HUES64 (cell line): ENCODE results near the gene CCDC80. TPM values are rescaled to one million over a fixed set of nuclear protein-coding genes. Genes with fewer than 3 reads are reported as not detected.
A peak's percentile ranks its signal among the peaks of the same experiment; 100 is the strongest.

Source experiments
- H3K27ac ChIP-seq: 2 replicates; pipeline ENCODE4 v1.7.0; 2013; ENCODE audit warnings: low read depth, low read length, inconsistent platforms
- H3K27me3 ChIP-seq: 2 replicates; pipeline ENCODE4 v1.6.1; 2013; ENCODE audit warnings: mild to moderate bottlenecking, low read length; ENCODE audit not compliant: insufficient read depth
- H3K36me3 ChIP-seq: 2 replicates; pipeline ENCODE4 v1.6.1; 2013; ENCODE audit warnings: mild to moderate bottlenecking, low read length; ENCODE audit not compliant: insufficient read depth
- H3K4me1 ChIP-seq: 2 replicates; pipeline ENCODE4 v1.6.1; 2013; ENCODE audit warnings: mild to moderate bottlenecking, low read length, moderate library complexity; ENCODE audit not compliant: insufficient read depth
- H3K4me3 ChIP-seq: 2 replicates; pipeline ENCODE4 v1.5.1; 2013; ENCODE audit warnings: mild to moderate bottlenecking, low read length, moderate library complexity
- H3K9ac ChIP-seq: 2 replicates; pipeline ENCODE4 v1.6.1; 2013; ENCODE audit warnings: mild to moderate bottlenecking, low read depth, low read length
- H3K9me3 ChIP-seq: 2 replicates; pipeline ENCODE4 v1.6.1; 2013; ENCODE audit warnings: low read depth, low read length; ENCODE audit not compliant: insufficient read depth
- WGBS: fragments of 150-250, 120-280 bp; methylation state at CpG from one replicate; pipeline ENCODE4 v1.1.7; 2013; ENCODE audit warnings: missing lambda C conversion rate; 5-methylcytosine and 5-hydroxymethylcytosine counted together
- polyA plus RNA-seq, 2 experiments: library from polyadenylated mRNA; stranded (reverse); fragments of 50-300 nt; gene quantifications; one replicate each; pipeline ENCODE4 v1.2.3, GENCODE V29; 2013

CCDC80 gene
- 16.4 TPM for polyA plus RNA-seq (2013, experiment 1 of 2)
- polyA plus RNA-seq (2013, experiment 2 of 2), result 32.6 TPM

GRCh38 chr3:112640930-112641801, at the start of gene CCDC80:
TSS of gene CCDC80 (minus strand) at chr3:112641143. CDS start at chr3:112639905, 1,238 bp downstream.
- peak within 1 kb of the TSS; percentile 62; the same call in 1 of the 2 replicates for H3K9ac ChIP-seq
- 67% methylated on average over 3 of the region's 6 CpGs for WGBS

GRCh38 chr3:112689989-112690388, 49.0 kb upstream of the CCDC80 start:
- WGBS, result 90% methylated on average over 2 of the region's 2 CpGs
- H3K9me3 ChIP-seq, result peaks cover 3% of the 10 kb centered on the region; the same call in 1 of the 2 replicates
- no peak overlapping the region for H3K9ac ChIP-seq
- H3K36me3 ChIP-seq, result no peaks in the 10 kb centered on the region
- H3K27ac ChIP-seq, result no peak overlapping the region
- no peaks in the 10 kb centered on the region for H3K27me3 ChIP-seq
- H3K4me3 ChIP-seq, result no peak overlapping the region
- H3K4me1 ChIP-seq, result peaks cover 28% of the 10 kb centered on the region

More at GRCh38 chr3:112640930-112641801, at the start of gene CCDC80:
- H3K4me1 ChIP-seq, result peaks cover 43% of the 10 kb centered on the region
- peak within 1 kb of the TSS; percentile 37 for H3K27ac ChIP-seq
- no peaks in the 10 kb centered on the region for H3K9me3 ChIP-seq
- no peaks in the 10 kb centered on the region for H3K36me3 ChIP-seq
- H3K27me3 ChIP-seq, result no peaks in the 10 kb centered on the region
- H3K4me3 ChIP-seq, result peak within 1 kb of the TSS; percentile 36

GRCh38 chr3:112689385-112689784, 48.4 kb upstream of the CCDC80 start:
- peaks cover 28% of the 10 kb centered on the region for H3K4me1 ChIP-seq
- 100% methylated on average over 1 of the region's 1 CpG for WGBS
- no peak overlapping the region for H3K9ac ChIP-seq
- no peak overlapping the region for H3K4me3 ChIP-seq
- no peak overlapping the region for H3K27ac ChIP-seq
- no peaks in the 10 kb centered on the region for H3K27me3 ChIP-seq
- H3K9me3 ChIP-seq, result peaks cover 3% of the 10 kb centered on the region; the same call in 1 of the 2 replicates
- H3K36me3 ChIP-seq, result no peaks in the 10 kb centered on the region

GRCh38 chr3:112688819-112689218, 47.9 kb upstream of the CCDC80 start:
- 79% methylated on average over 2 of the region's 2 CpGs for WGBS
- H3K27me3 ChIP-seq, result no peaks in the 10 kb centered on the region
- H3K4me3 ChIP-seq, result no peak overlapping the region
- H3K9ac ChIP-seq, result no peak overlapping the region
- no peaks in the 10 kb centered on the region for H3K36me3 ChIP-seq
- H3K9me3 ChIP-seq, result no peaks in the 10 kb centered on the region
- H3K27ac ChIP-seq, result no peak overlapping the region
- peaks cover 28% of the 10 kb centered on the region for H3K4me1 ChIP-seq

- Histone ChIP-seq H3K4me3 (no peak overlapping the region), H3K9ac (no peak overlapping the region), H3K4me1 (peaks cover 28% of the 10 kb centered on the region), H3K27ac (no peak overlapping the region), H3K27me3 (no peaks in the 10 kb centered on the region), H3K9me3 (no peaks in the 10 kb centered on the region), H3K36me3 (no peaks in the 10 kb centered on the region)
- 95% methylated on average over 2 of the region's 2 CpGs for WGBS
These were observed 47.3 kb upstream of the CCDC80 start for GRCh38 chr3:112688085-112688769.

GRCh38 chr3:112687616-112688015, 46.7 kb upstream of the CCDC80 start:
- Histone ChIP-seq H3K9ac (no peak overlapping the region), H3K4me1 (peaks cover 28% of the 10 kb centered on the region), H3K4me3 (no peak overlapping the region), H3K36me3 (no peaks in the 10 kb centered on the region), H3K27me3 (no peaks in the 10 kb centered on the region), H3K9me3 (no peaks in the 10 kb centered on the region), H3K27ac (no peak overlapping the region)
- 95% methylated on average over 1 of the region's 1 CpG for WGBS

- Histone ChIP-seq H3K27me3 (no peaks in the 10 kb centered on the region), H3K27ac (no peak overlapping the region), H3K4me3 (no peak overlapping the region), H3K9me3 (no peaks in the 10 kb centered on the region), H3K4me1 (peaks cover 28% of the 10 kb centered on the region), H3K9ac (no peak overlapping the region), H3K36me3 (no peaks in the 10 kb centered on the region)
- WGBS, result 79% methylated on average over 3 of the region's 3 CpGs
These were observed 46.3 kb upstream of the CCDC80 start for GRCh38 chr3:112687211-112687610.

- Histone ChIP-seq H3K27ac (peak overlapping the region; percentile 9; the same call in 1 of the 2 replicates), H3K9me3 (no peaks in the 10 kb centered on the region), H3K4me3 (no peak overlapping the region), H3K4me1 (peaks cover 28% of the 10 kb centered on the region), H3K27me3 (no peaks in the 10 kb centered on the region), H3K36me3 (no peaks in the 10 kb centered on the region), H3K9ac (no peak overlapping the region)
- WGBS, result 67% methylated on average over 5 of the region's 5 CpGs
These were observed 45.2 kb upstream of the CCDC80 start for GRCh38 chr3:112685956-112686799.

GRCh38 chr3:112685420-112685819, 44.5 kb upstream of the CCDC80 start:
- H3K4me1 ChIP-seq, result peaks cover 28% of the 10 kb centered on the region
- no peak overlapping the region for H3K27ac ChIP-seq
- H3K9ac ChIP-seq, result no peak overlapping the region
- 89% methylated on average over 7 of the region's 7 CpGs for WGBS
- H3K9me3 ChIP-seq, result no peaks in the 10 kb centered on the region
- no peaks in the 10 kb centered on the region for H3K27me3 ChIP-seq
- H3K36me3 ChIP-seq, result no peaks in the 10 kb centered on the region
- H3K4me3 ChIP-seq, result no peak overlapping the region

- Histone ChIP-seq H3K4me1 (peaks cover 20% of the 10 kb centered on the region), H3K9me3 (no peaks in the 10 kb centered on the region), H3K4me3 (no peak overlapping the region), H3K36me3 (no peaks in the 10 kb centered on the region), H3K9ac (no peak overlapping the region), H3K27me3 (no peaks in the 10 kb centered on the region), H3K27ac (no peak overlapping the region)
- 90% methylated on average over 5 of the region's 5 CpGs for WGBS
These were observed 41.4 kb upstream of the CCDC80 start for GRCh38 chr3:112682361-112682760.
